Measurements from ENCODE around the gene GALNT18.

DNA sequence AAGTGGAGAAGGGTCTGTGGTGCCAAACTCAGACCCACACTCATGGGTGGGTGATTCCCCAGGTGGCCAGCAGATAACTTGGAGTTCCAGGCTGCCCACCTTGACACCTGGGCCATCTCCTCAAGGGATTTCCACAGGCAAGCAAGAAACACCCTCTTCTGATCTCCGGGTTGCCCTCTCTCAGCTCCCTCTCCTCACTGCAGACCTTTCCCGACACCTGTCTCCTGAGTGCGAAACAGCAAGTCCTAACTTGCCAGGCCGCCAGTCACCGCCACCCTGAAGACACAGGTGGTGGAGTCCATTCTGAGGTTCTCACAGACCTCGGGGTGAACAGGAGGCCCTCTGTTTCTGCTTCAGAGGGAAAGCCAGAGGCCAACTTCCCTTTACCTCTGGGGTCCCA is 16.6 kb downstream of the GALNT18 start:
- TF ChIP-seq, protein P1, sequence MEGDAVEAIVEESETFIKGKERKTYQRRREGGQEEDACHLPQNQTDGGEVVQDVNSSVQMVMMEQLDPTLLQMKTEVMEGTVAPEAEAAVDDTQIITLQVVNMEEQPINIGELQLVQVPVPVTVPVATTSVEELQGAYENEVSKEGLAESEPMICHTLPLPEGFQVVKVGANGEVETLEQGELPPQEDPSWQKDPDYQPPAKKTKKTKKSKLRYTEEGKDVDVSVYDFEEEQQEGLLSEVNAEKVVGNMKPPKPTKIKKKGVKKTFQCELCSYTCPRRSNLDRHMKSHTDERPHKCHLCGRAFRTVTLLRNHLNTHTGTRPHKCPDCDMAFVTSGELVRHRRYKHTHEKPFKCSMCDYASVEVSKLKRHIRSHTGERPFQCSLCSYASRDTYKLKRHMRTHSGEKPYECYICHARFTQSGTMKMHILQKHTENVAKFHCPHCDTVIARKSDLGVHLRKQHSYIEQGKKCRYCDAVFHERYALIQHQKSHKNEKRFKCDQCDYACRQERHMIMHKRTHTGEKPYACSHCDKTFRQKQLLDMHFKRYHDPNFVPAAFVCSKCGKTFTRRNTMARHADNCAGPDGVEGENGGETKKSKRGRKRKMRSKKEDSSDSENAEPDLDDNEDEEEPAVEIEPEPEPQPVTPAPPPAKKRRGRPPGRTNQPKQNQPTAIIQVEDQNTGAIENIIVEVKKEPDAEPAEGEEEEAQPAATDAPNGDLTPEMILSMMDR (IDR thresholded peaks at IDR 0.05; ENCODE audit: insufficient read depth, low read length, poor library complexity, severe bottlenecking): no peak
- TF ChIP-seq EZH2phosphoT487 (conservative IDR thresholded peaks at IDR 0.05; ENCODE audit: low read length): no peak

Data from SU-DHL-6 (cell line).